GM12878 (cell line): ENCODE results near the gene PRPSAP1. TPM values are rescaled to one million over a fixed set of nuclear protein-coding genes. Genes with fewer than 3 reads are reported as not detected.
A peak's percentile ranks its signal among the peaks of the same experiment; 100 is the strongest.

Experiments used
- ATAC-seq: fragments of 200-7000 bp; cut with Tn5 transposase; 3 replicates; pipeline ENCODE4 v1.9.1; 2020; ENCODE audit warnings: mild to moderate bottlenecking, moderate library complexity
- BruUV-seq: library from RNA; stranded (reverse); fragments of 400-500 nt; replicated peaks from 2 replicates; lab custom pipeline; 2021; lab: Mats Ljungman, UMichigan
- CTCF ChIA-PET: fragments of 300-600 bp; sonication (Branson Sonifier 250); formaldehyde crosslinking; extraction: SDS; loops from one replicate; lab custom pipeline; 2021; ENCODE audit warnings: inconsistent platforms; lab: Yijun Ruan, JAX
- POLR2A ChIA-PET: fragments of 350-600 bp; formaldehyde crosslinking; extraction: SDS; loops from one replicate; lab custom pipeline; 2021; ENCODE audit warnings: inconsistent platforms; lab: Charles Lee
- RAD21 ChIA-PET: fragments of 300-600 bp; sonication (Branson Sonifier 250); formaldehyde crosslinking; loops from one replicate; lab custom pipeline; 2023; ENCODE audit warnings: antibody characterized with exemption; ENCODE audit not compliant: unreplicated experiment; lab: Charles Lee
- SMC1A ChIA-PET: fragments of 300-600 bp; sonication (Branson Sonifier 250); formaldehyde crosslinking; loops from one replicate; lab custom pipeline; 2023; ENCODE audit not compliant: unreplicated experiment, uncharacterized antibody; lab: Charles Lee
- DNase-seq: peaks from one replicate; pipeline ENCODE4 v3.0.0-alpha.2; 2011; ENCODE audit warnings: low read depth, low spot score
- FAIRE-seq: peaks from 3 replicates; lab custom pipeline; 2011; peaks lifted over from hg19 to GRCh38; lab: Jason Lieb, UNC
- H2AFZ ChIP-seq: 2 replicates; pipeline ENCODE4 v1.6.0; 2011; ENCODE audit warnings: low read depth, low read length, control low read depth; ENCODE audit not compliant: control insufficient read depth
- H3K27ac ChIP-seq: 2 replicates; pipeline ENCODE4 v1.5.1; 2011; ENCODE audit warnings: control low read depth; ENCODE audit not compliant: control insufficient read depth, insufficient read depth
- H3K27me3 ChIP-seq, 2 experiments: replicated peaks in 1 of 2; 2 replicates each; pipeline versions ENCODE4 v1.6.0 to v1.6.1; 2011; ENCODE audit warnings: low read length in 1 of 2; ENCODE audit not compliant: control insufficient read depth in 2 of 2, insufficient read depth in 2 of 2
- H3K36me3 ChIP-seq, 2 experiments: 2 replicates each; pipeline ENCODE4 v1.5.1; 2011; ENCODE audit warnings: low read length in 1 of 2; ENCODE audit not compliant: control insufficient read depth in 2 of 2, insufficient read depth in 2 of 2
- H3K4me1 ChIP-seq: 2 replicates; pipeline ENCODE4 v1.6.1; 2011; ENCODE audit warnings: mild to moderate bottlenecking, low read length, moderate library complexity, mixed read lengths; ENCODE audit not compliant: control insufficient read depth, insufficient read depth
- H3K4me2 ChIP-seq: 2 replicates; pipeline ENCODE4 v1.6.0; 2011; ENCODE audit warnings: control low read depth; ENCODE audit not compliant: control insufficient read depth, insufficient read depth
- H3K4me3 ChIP-seq: fragments of 200-600 bp; sonication (generic); 2 replicates; pipeline ENCODE4 v1.5.1; 2016
- H3K79me2 ChIP-seq: 2 replicates; pipeline ENCODE4 v1.6.0; 2011; ENCODE audit warnings: low read length; ENCODE audit not compliant: control insufficient read depth, insufficient read depth
- H3K9ac ChIP-seq: 2 replicates; pipeline ENCODE4 v1.8.0; 2011; ENCODE audit warnings: low read length, control low read depth, mixed read lengths; ENCODE audit not compliant: control insufficient read depth, insufficient read depth
- H3K9me3 ChIP-seq: replicated peaks from 3 replicates; pipeline ENCODE4 v1.5.1; 2011; ENCODE audit warnings: mild to moderate bottlenecking, low read length; ENCODE audit not compliant: control insufficient read depth, insufficient read depth
- H4K20me1 ChIP-seq: 2 replicates; pipeline ENCODE4 v1.6.0; 2011; ENCODE audit not compliant: control insufficient read depth, insufficient read depth
- CBX5 ChIP-seq: sonication (generic); IDR thresholded peaks from 2 replicates; pipeline ENCODE4 v1.6.1; 2016; ENCODE audit warnings: low read depth, moderate library complexity, mild to moderate bottlenecking, inconsistent platforms
- HDAC2 ChIP-seq: fragments of 200-600 bp; sonication (generic); IDR thresholded peaks from 2 replicates; pipeline ENCODE4 v1.6.1; 2017
- MAX ChIP-seq: IDR thresholded peaks from 2 replicates; pipeline ENCODE4 v1.6.1; 2012; ENCODE audit warnings: low read depth, low read length, improper control_type of control experiment
- ZNF217 ChIP-seq: fragments of 450-650 bp; IDR thresholded peaks from 2 replicates; pipeline ENCODE4 v1.6.1; 2017; ENCODE audit warnings: antibody characterized with exemption, mild to moderate bottlenecking
- WGBS: methylation state at CpG from one replicate; pipeline ENCODE4 v1.1.6; 2016; ENCODE audit warnings: low lambda C conversion rate; ENCODE audit not compliant: insufficient replicate concordance, insufficient coverage; ENCODE audit errors: missing lambda C conversion rate; 5-methylcytosine and 5-hydroxymethylcytosine counted together
- in situ Hi-C: fragments of 300-500 bp; cut with MboI; formaldehyde crosslinking; loops from 9 replicates; pipeline ENCODE4 v1.14.3; 2018; ENCODE audit warnings: mixed read lengths
- intact Hi-C: fragments of 100-400 bp; cut with micrococcal nuclease; formaldehyde crosslinking; loops from one replicate; pipeline ENCODE4 v1.14.2; 2022; ENCODE audit not compliant: unreplicated experiment
- polyA plus RNA-seq, 11 experiments: library from polyadenylated mRNA; depleted of rRNA in 4 of 11; unstranded in 6 of 11; stranded (reverse) in 5 of 11; fragments of >200 nt; fragmentation: Nextera tagmentation in 4 of 11; fragmentation: Illumina TruSeq in 1 of 11; extraction: Ambion mirVana in 4 of 11; extraction: Trizol in 1 of 11; gene quantifications; 1 replicate in 1 of 11; 2 replicates in 10 of 11; pipeline versions ENCODE4 v1.2.1 to v1.2.3, GENCODE V29; 2011 to 2016; ENCODE audit warnings: inconsistent platforms in 2 of 11, missing spikeins in 2 of 11, low read depth in 1 of 11
- total RNA-seq, 4 experiments: library from RNA; depleted of rRNA in 3 of 4; stranded (reverse); fragments of >200 nt in 3 of 4; fragmentation: Illumina TruSeq in 1 of 4; extraction: Trizol in 1 of 4; gene quantifications; 2 replicates each; pipeline versions ENCODE4 v1.2.1 to v1.2.3, GENCODE V29; 2013 to 2021

The PRPSAP1 gene
- total and polyA plus RNA-seq, 10 of the 15 experiments (the other 5 are each of a cell fraction or from before 2014, with no cell fraction given), result 15.8 to 84.2 (median 44.2) TPM

DNA sequence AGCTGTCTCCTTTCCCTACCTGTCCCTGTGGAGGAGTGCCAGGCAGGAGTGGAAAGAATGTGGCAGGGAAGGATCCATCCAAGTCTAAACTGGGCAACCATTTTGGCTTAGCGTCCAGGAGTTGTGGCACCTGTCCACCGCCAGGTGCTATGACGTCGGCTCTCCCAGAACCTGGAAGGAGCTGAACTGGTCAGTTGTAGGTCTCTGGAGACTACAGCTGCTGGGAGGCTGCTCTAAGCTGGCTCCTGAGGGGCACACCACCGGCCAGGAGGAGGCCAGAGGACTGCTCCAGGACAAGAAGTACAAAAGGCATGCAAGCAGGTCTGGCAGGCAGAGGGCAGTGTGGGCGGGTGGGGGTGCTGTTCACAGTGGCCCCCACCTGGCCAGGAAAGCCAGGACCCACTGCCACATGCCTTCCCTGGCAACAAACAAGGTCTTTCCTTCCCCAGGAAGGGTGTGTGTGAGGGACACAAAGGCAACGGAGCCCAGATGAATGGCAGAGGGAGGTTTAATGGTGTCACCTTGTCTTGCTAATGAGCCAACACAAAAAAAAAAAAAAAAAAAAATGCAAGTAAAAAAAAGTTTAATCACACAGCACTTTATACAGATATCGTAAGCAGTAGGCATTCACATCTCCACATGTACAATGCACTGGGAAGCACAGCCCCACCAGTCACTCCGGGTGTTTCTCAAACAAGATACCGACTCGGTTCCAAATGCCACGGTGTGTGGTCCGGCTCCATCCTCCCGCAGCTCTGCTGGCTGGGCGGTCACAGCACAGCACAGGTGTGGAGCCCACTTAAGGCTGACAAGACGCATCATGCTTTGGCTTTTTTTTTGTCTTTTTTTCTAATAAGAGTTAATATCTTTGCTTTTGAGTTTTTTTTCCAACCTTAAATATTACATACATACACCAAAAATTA is 35.5 kb upstream of the PRPSAP1 start:
- Histone ChIP-seq H3K36me3 (peaks cover 7 to 8% of the 10 kb centered on the region in 2 experiments; a peak in 3 of 4 replicates), H3K4me3 (no peak overlapping the region), H3K4me1 (peaks cover 15% of the 10 kb centered on the region), H3K9me3 (no peaks in the 10 kb centered on the region), H3K9ac (no peak overlapping the region), H3K27ac (no peak overlapping the region), H3K27me3 (peaks cover 2 to 4% of the 10 kb centered on the region in 2 experiments; a peak in 2 of 4 replicates), H2AFZ (no peak overlapping the region), H4K20me1 (no peaks in the 10 kb centered on the region), H3K79me2 (no peaks in the 10 kb centered on the region), H3K4me2 (no peak overlapping the region)
- CTCF ChIA-PET, result interaction anchor here (0.6 to 2.4 kb wide), 2 partner anchors 9 to 36 kb away, joined by 3 to 12 read pairs; no protein-coding TSS in a partner anchor
- SMC1A ChIA-PET, result interaction anchor here (0.5 to 2.3 kb wide), 2 partner anchors 9 to 56 kb away, joined by 3 to 5 read pairs; no protein-coding TSS in a partner anchor
- BruUV-seq, result TSS peak; percentile 43
- FAIRE-seq, result no peak
- DNase-seq, result no peak
- no peak for ATAC-seq
- in situ Hi-C loops (no loop called here), intact Hi-C loops (loop anchor here (10.0 kb wide), 1 partner anchor 264 kb away; no protein-coding TSS in a partner anchor)
- POLR2A ChIA-PET, result no interaction called here
- WGBS, result 99% methylated on average over 16 of the region's 16 CpGs
- RAD21 ChIA-PET, result interaction anchor here (1.1 kb wide), 1 partner anchor 9 kb away, joined by 4 read pairs; no protein-coding TSS in a partner anchor
- TF ChIP-seq HDAC2, result no peak
- TF ChIP-seq MAX, result no peak
- TF ChIP-seq ZNF217, result no peak
- TF ChIP-seq CBX5, result no peak
